VCaP (cell line): Measurements from ENCODE around the gene SLC19A2.

Source experiments
- H3K27ac ChIP-seq: fragments of 450-650 bp; 2 replicates; pipeline ENCODE4 v1.5.1; 2017
- CTCF ChIP-seq: fragments of 450-650 bp; conservative IDR thresholded peaks from 2 replicates; pipeline ENCODE4 v1.5.1; 2017; ENCODE audit warnings: mild to moderate bottlenecking, moderate library complexity

SLC19A2 gene

DNA sequence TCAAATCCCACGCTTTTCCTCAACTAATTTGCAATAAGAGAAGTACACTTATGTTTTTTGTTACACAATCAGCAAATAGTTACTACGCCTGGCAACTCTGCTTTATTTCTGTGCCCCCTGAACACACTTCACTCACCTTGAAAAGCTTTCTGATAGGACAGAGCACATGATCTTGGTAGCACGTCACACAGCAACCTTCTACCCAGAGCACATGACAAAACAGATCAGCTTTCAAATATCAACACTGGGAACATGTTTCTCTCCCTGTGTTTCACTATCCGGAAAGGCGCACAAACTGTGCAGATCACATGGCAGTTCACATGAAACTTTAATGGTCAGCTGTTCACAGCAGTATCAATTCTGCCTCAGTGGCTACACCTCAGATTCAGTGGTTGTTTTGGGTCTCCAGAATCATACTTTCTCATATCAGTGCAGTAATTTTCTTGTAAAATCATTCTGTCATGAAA is 2.2 kb downstream of the SLC19A2 start:
- TF ChIP-seq CTCF = no peak
- peak overlapping the region; percentile 95 for H3K27ac ChIP-seq

DNA sequence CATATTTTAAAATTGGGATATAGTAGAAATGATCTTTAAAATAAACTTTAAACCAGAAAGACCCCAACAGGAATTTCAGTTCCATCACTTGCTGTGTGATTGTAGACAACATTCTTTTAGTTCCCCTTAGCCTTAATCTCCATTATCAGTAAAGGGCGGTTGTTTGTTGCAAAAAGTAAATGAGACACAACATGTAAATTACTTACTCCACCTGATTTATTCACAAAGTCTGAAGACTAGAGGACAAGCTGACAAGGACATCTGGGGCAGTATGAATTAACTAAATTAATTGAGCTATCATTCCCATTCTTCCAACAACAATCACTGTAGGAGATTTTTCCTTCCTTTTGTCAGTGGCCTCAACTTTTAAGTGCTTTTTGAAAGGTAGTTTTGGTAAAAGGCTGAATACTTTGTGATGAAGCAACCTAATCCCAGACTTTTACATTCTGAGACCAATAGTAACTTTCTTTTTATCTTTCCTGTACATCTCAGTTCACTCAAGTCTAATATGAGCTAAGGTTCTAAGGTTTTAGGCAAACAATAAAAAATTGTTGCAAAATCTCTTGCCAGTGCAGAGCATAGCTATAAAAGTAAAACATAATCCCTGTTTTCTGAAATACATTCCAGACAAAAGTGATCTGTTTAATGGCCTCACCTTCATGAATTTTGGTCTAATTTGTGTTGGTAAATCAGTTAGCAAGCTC is 6.2 kb downstream of the SLC19A2 start:
- no peak for TF ChIP-seq CTCF

GRCh38 chr1:169478094-169478672 is 7.6 kb downstream of the SLC19A2 start:
- no peak for TF ChIP-seq CTCF
- H3K27ac ChIP-seq = no peak overlapping the region

More for the DNA sequence above, 6.2 kb downstream of the SLC19A2 start:
- no peak overlapping the region for H3K27ac ChIP-seq

- no peak overlapping the region for H3K27ac ChIP-seq
- no peak for TF ChIP-seq CTCF
Measured at GRCh38 chr1:169475806-169476387, 9.8 kb downstream of the SLC19A2 start.

DNA sequence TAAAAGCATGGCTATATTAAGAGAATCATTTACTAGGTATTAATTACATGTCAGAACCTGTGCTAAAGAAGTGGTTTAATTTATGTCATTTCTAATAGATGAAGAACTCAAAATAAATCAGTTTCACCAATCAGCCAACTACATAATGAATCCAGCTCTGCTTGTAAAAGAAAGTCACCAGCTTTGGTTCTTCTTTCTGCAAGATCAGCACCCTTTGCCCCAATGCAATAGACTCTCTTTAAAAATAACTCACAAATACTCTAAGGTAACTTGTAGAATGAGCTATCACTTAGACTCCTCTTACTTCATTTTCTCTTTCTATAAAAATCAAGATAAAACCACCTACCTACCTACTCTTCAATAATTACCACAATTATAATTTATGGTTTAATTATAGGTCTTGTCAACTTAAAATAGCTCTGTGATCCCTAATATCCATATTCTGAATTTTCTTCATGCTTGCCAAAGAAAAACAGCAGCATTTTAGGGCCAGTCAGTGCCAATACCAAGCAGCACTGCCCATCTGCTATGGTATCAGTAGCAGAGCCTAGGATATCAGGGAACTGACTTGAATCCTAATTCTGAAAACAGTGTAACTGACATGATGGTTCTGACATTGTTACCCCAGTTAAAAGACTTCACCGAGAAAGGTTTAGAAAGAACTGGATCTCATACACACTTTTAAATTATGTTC is 11.3 kb downstream of the SLC19A2 start:
- no peak overlapping the region for H3K27ac ChIP-seq
- TF ChIP-seq CTCF = no peak

- H3K27ac ChIP-seq = no peak overlapping the region
Measured at GRCh38 chr1:169473347-169473746, 12.4 kb downstream of the SLC19A2 start.

More at GRCh38 chr1:169473347-169473746, 12.4 kb downstream of the SLC19A2 start:
- TF ChIP-seq CTCF = no peak
